Fibroblast of mammary gland (primary cell): ENCODE data around the gene DTNB.

ENCODE experiments used
- DNase-seq: peaks from one replicate; pipeline ENCODE4 v3.0.0-alpha.2; 2010; ENCODE audit warnings: low read depth
- H3K4me3 ChIP-seq: 2 replicates; pipeline ENCODE4 v1.5.1; 2011; ENCODE audit warnings: low read depth, mild to moderate bottlenecking, low read length, moderate library complexity; ENCODE audit not compliant: control insufficient read depth
- CTCF ChIP-seq: conservative IDR thresholded peaks from 2 replicates; pipeline ENCODE4 v1.5.1; 2011; ENCODE audit warnings: low read depth, low read length, inconsistent platforms; ENCODE audit not compliant: control insufficient read depth, insufficient read depth

DTNB gene

GRCh38 chr2:25402477-25402876 is 270.9 kb downstream of the DTNB start:
- TF ChIP-seq CTCF: no peak
- no peak for DNase-seq

GRCh38 chr2:25401307-25402026 is 271.9 kb downstream of the DTNB start:
- no peak for DNase-seq
- no peak overlapping the region for H3K4me3 ChIP-seq
- TF ChIP-seq CTCF: no peak

More at GRCh38 chr2:25402477-25402876, 270.9 kb downstream of the DTNB start:
- no peak overlapping the region for H3K4me3 ChIP-seq

- TF ChIP-seq CTCF: no peak
- no peak overlapping the region for H3K4me3 ChIP-seq
- DNase-seq: no peak
Measured at GRCh38 chr2:25400576-25401216, 272.7 kb downstream of the DTNB start.

GRCh38 chr2:25400169-25400568 is 273.2 kb downstream of the DTNB start:
- TF ChIP-seq CTCF: no peak
- no peak overlapping the region for H3K4me3 ChIP-seq
- no peak for DNase-seq

GRCh38 chr2:25398534-25398933 is 274.8 kb downstream of the DTNB start:
- no peak overlapping the region for H3K4me3 ChIP-seq
- no peak for TF ChIP-seq CTCF
- DNase-seq: no peak

GRCh38 chr2:25397777-25398176 is 275.6 kb downstream of the DTNB start:
- DNase-seq: no peak
- no peak overlapping the region for H3K4me3 ChIP-seq
- TF ChIP-seq CTCF: no peak
